ENCODE measurements around the gene NBEAL2.

Gene NBEAL2

DNA sequence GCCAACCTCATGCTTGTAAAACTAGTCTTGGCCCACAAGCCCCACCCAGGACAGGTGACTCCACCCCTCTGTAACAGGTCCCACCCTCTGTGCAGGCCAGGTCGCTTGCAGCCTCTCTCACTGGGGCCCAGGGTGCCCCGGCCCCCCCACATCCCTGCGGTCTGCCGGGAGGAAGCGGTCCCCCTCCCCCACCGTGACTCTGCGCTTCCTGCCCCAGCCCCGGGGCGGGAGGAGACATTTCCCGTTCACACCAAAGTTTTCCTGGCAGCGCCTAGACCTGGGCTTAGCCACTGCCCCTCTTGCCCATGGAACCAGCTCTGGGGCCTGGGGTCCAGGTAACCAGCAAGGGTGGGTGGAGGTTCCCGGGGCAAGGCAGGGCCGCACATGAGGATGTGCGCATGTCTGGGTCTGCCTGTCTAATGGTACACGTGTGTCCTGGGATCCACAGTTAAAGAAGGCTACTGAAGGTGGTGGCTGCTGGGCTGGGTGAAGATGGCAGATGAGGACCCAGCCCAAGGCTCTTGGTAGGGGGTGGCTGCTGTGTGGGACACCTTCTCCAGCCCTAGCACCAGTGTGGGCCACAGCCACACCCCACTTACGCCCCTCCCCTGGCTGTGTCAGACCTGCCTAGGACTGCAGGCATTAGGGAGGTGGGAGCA is 8.4 kb downstream of the NBEAL2 start:
- peak; percentile 84 for DNase-seq (ENCODE audit: low read depth)

DNA sequence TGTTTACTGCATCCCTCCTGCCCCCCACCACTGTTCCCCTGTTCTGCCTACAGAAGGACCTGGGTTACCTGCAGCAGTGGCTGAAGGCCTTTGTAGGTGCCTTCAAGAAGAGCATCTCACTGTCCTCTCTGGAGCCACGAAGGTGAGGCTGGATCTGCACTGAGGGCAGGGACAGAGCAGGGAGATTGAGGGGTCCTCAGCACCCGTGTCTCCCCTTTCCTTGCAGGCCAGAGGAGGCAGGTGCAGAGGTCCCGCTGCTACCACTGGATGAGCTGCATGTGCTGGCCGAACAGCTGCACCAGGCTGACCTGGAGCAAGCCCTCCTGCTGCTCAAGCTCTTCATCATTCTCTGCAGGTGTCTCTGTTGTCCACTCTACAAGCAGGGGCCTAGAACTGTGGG is 9.2 kb downstream of the NBEAL2 start:
- DNase-seq (ENCODE audit: low read depth) = no peak

DNA sequence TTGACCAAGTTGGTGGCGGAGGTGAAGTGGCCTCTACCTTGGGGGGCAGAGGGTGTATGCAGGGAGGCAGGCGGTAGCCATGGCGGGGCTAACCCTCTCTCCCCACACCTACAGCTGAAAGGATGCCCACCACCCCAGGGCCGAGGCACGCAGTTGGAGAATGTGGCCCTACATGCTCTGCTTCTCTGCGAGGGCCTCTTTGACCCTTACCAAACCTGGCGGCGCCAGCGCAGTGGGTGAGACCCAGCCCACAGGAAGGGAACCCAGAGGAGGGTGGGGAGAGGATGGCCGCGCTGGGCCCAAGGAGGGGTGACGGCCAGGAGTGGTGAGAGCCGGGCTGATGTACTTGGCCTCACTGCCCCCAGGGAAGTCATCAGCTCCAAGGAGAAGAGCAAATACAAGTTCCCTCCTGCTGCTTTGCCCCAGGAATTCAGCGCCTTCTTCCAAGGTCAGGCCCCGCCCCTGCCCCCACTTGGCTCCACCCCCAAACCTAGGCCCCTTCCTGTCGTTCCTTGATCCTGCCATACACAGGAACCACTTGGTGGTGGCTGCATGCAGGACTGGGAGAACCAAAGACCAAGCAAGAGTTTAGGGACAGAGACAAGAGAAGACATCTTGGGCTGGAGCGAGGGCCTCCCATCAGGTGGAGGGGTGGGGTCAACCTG is 9.8 kb downstream of the NBEAL2 start:
- no peak for DNase-seq (ENCODE audit: low read depth)

DNA sequence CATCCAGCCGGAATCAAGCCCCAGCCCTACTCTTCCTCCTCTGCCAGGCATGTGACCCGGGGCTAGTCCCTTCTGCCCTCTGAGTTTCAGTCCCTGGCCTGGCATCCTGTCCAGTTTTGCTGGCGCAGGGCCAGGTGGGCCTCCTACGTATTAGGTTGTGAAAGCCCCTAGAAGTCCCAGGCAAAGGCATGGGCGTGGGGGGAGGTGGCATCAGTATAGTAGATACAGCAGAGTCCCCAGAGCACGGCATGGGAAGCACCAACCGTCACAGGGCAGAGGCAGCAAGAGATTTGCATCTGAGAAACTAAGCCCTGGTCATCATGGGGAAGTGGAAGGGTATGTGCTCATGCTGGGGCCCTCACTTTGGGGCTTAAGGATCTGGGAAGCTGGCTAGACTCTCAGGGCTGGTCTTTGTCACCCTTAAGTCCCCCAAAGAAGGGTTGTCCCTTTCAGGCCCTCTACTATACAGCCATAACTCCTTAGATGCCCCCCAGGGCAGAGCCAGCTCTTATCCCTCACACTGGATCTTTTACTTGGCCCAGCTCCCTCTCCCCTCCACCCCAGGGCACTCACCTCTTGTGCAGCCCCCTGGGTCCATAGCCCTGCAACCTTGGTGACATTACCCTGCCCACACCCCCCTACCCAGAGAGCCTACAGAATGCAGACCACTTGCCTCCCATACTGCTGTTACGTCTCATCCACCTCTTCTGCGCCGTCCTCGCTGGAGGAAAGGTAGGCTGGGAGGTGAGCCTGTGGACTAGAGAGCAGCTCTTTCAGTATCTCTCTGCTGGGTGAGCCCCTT is 11.3 kb downstream of the NBEAL2 start:
- DNase-seq (ENCODE audit: low read depth) = no peak

- no peak for DNase-seq (ENCODE audit: low read depth)
These were observed 12.1 kb downstream of the NBEAL2 start for GRCh38 chr3:46991406-46992165.

DNA sequence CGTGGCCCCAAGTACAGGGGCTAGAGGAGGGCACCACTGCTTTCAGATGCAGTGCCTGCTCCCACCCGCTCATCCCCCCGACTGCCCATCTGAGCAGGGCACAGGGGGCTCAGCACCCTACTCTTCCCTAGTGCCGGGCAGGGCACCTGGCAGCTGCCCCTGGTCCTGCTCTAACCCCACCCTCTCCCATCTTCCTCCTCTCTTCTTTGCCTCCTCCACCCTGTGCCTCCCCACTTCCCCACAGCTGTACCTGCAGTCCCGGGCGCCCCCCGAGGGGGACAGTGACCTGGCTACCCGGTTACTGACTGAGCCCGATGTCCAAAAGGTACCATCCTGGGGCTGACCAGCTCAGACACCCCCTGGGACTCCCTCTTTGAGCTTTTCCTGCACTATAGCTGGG is 12.8 kb downstream of the NBEAL2 start:
- no peak for DNase-seq (ENCODE audit: low read depth)

GRCh38 chr3:46993292-46993691 is 13.8 kb downstream of the NBEAL2 start:
- no peak for DNase-seq (ENCODE audit: low read depth)

DNA sequence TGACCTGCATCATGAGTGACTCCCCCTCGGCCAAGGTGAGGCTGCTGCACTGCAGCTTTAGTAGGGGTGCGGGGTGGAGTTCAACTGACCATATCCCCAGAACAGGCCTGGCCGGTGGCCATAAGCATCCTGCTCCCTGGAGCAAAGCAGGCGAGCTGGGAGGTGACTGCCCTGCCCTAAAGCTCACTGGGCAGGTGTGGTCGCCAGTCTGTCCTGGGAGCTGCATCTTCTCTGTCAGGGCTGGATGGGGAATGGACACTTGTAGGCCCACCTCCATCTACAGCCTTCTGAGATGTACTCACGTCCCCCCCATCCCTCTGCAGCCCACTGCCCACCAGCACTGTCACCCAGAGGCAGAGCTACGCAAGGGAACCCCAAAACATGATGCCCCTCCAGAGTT is 14.5 kb downstream of the NBEAL2 start:
- no peak for DNase-seq (ENCODE audit: low read depth)

GRCh38 chr3:46994801-46995731 is 15.6 kb downstream of the NBEAL2 start:
- DNase-seq (ENCODE audit: low read depth) = no peak

DNA sequence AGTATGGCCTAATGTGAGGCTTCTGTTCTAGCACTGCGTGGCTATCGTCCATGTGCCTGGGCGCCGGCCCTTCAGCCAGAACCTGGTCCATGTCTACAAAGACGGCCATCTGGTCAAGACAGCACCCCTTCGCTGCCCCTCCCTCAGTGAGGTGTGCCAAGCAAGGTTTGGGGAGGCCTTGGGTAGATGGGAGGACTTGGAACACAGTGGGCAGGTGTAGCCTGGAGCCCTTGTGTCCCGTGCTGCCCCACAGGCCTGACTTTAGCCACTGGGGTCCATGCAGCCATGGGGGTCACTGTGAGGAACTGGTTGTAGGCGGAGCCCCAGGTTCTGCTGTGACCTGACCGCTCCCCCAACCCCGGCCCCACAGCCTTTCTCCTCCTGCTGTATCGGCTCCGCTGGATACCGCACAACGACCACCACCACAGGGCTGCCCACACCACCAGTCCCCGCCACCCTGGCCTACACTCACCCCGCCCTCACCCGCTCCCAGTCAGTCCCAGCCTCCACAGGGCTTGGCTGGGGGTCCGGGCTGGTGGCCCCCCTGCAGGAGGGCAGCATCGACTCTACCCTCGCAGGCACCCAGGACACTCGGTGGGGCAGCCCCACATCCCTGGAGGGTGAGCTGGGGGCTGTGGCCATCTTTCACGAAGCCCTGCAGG is 16.6 kb downstream of the NBEAL2 start:
- DNase-seq (ENCODE audit: low read depth) = no peak

GRCh38 chr3:46996689-46997452 is 17.4 kb downstream of the NBEAL2 start:
- no peak for DNase-seq (ENCODE audit: low read depth)

DNA sequence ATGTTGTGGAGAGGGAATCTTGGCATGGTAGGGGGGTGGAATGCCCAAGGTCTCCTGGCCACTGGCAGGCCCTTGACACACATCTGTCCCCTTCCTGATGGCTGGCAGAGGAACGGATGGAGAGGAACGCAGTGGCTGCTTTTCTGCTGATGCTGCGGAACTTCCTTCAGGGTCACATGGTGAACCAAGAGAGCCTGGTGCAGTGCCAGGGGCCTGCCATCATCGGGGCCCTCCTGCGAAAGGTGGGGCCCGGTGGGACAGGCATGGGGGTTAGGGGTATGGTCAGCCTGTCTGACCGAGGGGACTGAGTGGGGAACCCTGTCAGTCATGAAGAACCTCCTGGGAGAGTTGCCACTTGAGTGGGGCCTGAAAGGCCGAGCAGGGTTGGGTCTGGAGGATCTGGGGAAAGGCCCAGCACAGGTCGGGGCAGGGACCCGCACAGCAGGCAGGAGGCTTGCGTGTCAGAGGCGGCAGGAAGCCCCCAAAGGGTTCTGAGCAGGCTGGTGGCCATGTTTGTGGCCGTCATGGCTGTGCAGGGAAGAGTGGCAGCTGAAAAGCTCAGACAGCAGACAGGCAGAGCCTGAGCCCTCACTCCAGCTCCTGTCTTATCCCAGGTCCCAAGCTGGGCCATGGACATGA is 18.1 kb downstream of the NBEAL2 start:
- no peak for DNase-seq (ENCODE audit: low read depth)

DNA sequence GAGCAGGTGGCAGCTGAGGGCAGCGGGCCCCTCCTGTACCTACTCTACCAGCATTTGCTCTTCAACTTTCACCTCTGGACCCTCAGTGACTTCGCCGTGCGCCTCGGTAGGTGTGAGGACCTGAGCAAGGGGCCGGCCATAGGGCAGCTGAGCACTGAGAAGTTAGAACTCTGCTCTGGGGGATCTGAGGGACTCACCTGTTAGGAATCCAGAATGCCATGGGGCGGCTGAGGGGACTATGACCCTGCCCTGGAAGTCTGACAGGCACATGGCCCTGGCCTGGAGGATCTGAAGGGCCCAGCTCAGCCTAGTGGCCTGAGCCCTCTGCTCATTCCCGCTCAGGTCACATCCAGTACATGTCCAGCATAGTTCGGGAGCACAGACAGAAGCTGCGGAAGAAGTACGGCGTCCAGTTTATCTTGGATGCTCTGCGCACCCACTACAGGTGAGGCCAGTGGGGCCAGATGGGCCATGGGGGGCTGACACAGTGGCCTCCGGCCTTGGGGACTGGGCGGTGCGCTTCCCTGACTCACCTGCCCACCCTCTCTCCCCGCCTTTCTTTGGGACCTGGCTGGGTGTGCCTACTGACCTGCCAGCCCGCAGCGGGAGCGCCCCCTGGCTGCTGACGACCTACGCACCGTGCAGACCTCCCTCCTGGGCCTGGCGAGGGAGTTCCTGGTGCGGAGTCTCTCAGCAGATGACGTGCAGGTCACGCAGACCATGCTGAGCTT is 18.8 kb downstream of the NBEAL2 start:
- DNase-seq (ENCODE audit: low read depth) = peak; percentile 63

- no peak for DNase-seq (ENCODE audit: low read depth)
These were observed 19.5 kb downstream of the NBEAL2 start for GRCh38 chr3:46998852-46999515.

GRCh38 chr3:46999516-47000197 is 20.2 kb downstream of the NBEAL2 start:
- DNase-seq (ENCODE audit: low read depth) = no peak

- no peak for DNase-seq (ENCODE audit: low read depth)
These were observed 20.8 kb downstream of the NBEAL2 start for GRCh38 chr3:47000198-47000815.

Measured in T follicular helper cell (primary cell).